A549 (cell line): ENCODE measurements around the gene STARD4. TPM values are rescaled to one million over a fixed set of nuclear protein-coding genes. Genes with fewer than 3 reads are reported as not detected.
A peak's percentile ranks its signal among the peaks of the same experiment; 100 is the strongest.

ENCODE experiments used
- ATAC-seq, 2 experiments: fragments of 200-7000 bp in 1 of 2; fragments of >200 bp in 1 of 2; cut with Nextera tagmentation in 1 of 2; cut with Tn5 transposase in 1 of 2; 3 replicates each; pipeline versions ENCODE4 v1.8.0 to v1.9.1; 2018 to 2020; ENCODE audit warnings: mild to moderate bottlenecking in 1 of 2, moderate library complexity in 1 of 2
- CTCF ChIA-PET: fragments of 300-600 bp; sonication (Branson Sonifier 250); formaldehyde crosslinking; extraction: SDS; loops from one replicate; lab custom pipeline; 2021; ENCODE audit warnings: antibody characterized with exemption, inconsistent platforms; lab: Yijun Ruan, JAX
- POLR2A ChIA-PET: fragments of 350-600 bp; formaldehyde crosslinking; extraction: SDS; loops from one replicate; lab custom pipeline; 2021; ENCODE audit warnings: antibody characterized with exemption, inconsistent platforms; lab: Yijun Ruan, JAX
- DNase-seq, 2 experiments: peaks; one replicate each; pipeline versions ENCODE4 v3.0.0 to v3.0.0-alpha.2; 2011 to 2016; ENCODE audit warnings: low read depth in 1 of 2, low spot score in 1 of 2
- FAIRE-seq: peaks from 2 replicates; lab custom pipeline; 2011; peaks lifted over from hg19 to GRCh38; lab: Jason Lieb, UNC
- H3K27ac ChIP-seq, 2 experiments: fragments of >200 bp; sonication (Bioruptor Twin); formaldehyde crosslinking; 3 replicates each; pipeline ENCODE4 v1.5.1; 2016 to 2017
- H3K4me1 ChIP-seq: fragments of >200 bp; sonication (Bioruptor Twin); formaldehyde crosslinking; 3 replicates; pipeline ENCODE4 v1.6.1; 2016
- H3K4me2 ChIP-seq: fragments of >200 bp; sonication (Bioruptor Twin); formaldehyde crosslinking; 3 replicates; pipeline ENCODE4 v1.6.1; 2016
- H3K4me3 ChIP-seq: fragments of >200 bp; sonication (Bioruptor Twin); formaldehyde crosslinking; 3 replicates; pipeline ENCODE4 v1.5.1; 2016
- H3K9me3 ChIP-seq: fragments of >200 bp; sonication (Bioruptor Twin); formaldehyde crosslinking; 3 replicates; pipeline ENCODE4 v1.6.1; 2016
- BHLHE40 ChIP-seq: IDR thresholded peaks from 2 replicates; pipeline ENCODE4 v1.6.1; 2012; ENCODE audit warnings: low read depth, low read length, inconsistent platforms
- EHMT2 ChIP-seq: fragments of 200-600 bp; sonication (generic); IDR thresholded peaks from 2 replicates; pipeline ENCODE4 v1.6.1; 2016; ENCODE audit warnings: antibody characterized with exemption, low read depth, mild to moderate bottlenecking, moderate library complexity
- HOXA7 ChIP-seq: fragments of 250-450 bp; sonication (Bioruptor Pico); IDR thresholded peaks from 2 replicates; pipeline ENCODE4 v1.5.0; 2020; ENCODE audit warnings: mild to moderate bottlenecking, moderate library complexity
- KDM1A ChIP-seq: fragments of 200-600 bp; sonication (generic); IDR thresholded peaks from 2 replicates; pipeline ENCODE4 v1.6.1; 2016; ENCODE audit warnings: low read depth, mild to moderate bottlenecking
- KDM5A ChIP-seq: fragments of 200-600 bp; sonication (generic); IDR thresholded peaks from 2 replicates; pipeline ENCODE4 v1.6.1; 2016; ENCODE audit warnings: antibody characterized with exemption, mild to moderate bottlenecking
- NFE2L2 ChIP-seq: fragments of 150-350 bp; conservative IDR thresholded peaks from 2 replicates; pipeline ENCODE4 v1.6.1; 2014; ENCODE audit warnings: low read length
- NPAS2 ChIP-seq: fragments of 250-450 bp; sonication (Bioruptor Pico); IDR thresholded peaks from 2 replicates; pipeline ENCODE4 v1.8.0; 2022; ENCODE audit warnings: mild to moderate bottlenecking, moderate library complexity, borderline replicate concordance
- NR3C1 ChIP-seq: fragments of >200 bp; sonication (Bioruptor Twin); formaldehyde crosslinking; IDR thresholded peaks from 3 replicates; pipeline ENCODE4 v1.6.1; 2017
- PHF8 ChIP-seq: fragments of 200-600 bp; sonication (generic); IDR thresholded peaks from 2 replicates; pipeline ENCODE4 v1.6.1; 2016; ENCODE audit warnings: low read depth, mild to moderate bottlenecking, antibody characterized with exemption, moderate library complexity, borderline replicate concordance
- RAD21 ChIP-seq, 2 experiments: fragments of >200 bp in 1 of 2; sonication (Bioruptor Twin) in 1 of 2; formaldehyde crosslinking in 1 of 2; IDR thresholded peaks in 1 of 2; conservative IDR thresholded peaks in 1 of 2; 2 replicates in 1 of 2; 3 replicates in 1 of 2; pipeline ENCODE4 v1.6.1; 2012 to 2018; ENCODE audit warnings: inconsistent platforms in 1 of 2
- SMC3 ChIP-seq: fragments of >200 bp; sonication (Bioruptor Twin); formaldehyde crosslinking; IDR thresholded peaks from 3 replicates; pipeline ENCODE4 v1.6.1; 2018; ENCODE audit warnings: inconsistent platforms
- ZSCAN20 ChIP-seq: fragments of 250-450 bp; sonication (Bioruptor Pico); IDR thresholded peaks from 2 replicates; pipeline ENCODE4 v1.8.0; 2022; ENCODE audit warnings: mild to moderate bottlenecking, moderate library complexity
- WGBS: methylation state at CpG from one replicate; pipeline ENCODE4 v1.1.6; 2017; ENCODE audit errors: missing lambda C conversion rate; 5-methylcytosine and 5-hydroxymethylcytosine counted together
- polyA plus RNA-seq, 4 experiments: library from polyadenylated mRNA; depleted of rRNA in 3 of 4; stranded (reverse); fragments of >200 nt; fragmentation: RNase III in 1 of 4; extraction: RNeasy Plus Mini Kit Qiagen cat#74134 plus additional on column Dnase treatment in 1 of 4; gene quantifications; 2 replicates in 3 of 4; 3 replicates in 1 of 4; pipeline ENCODE4 v1.2.3, GENCODE V29; 2011 to 2017
- TF ChIP-seq, protein P1 (sequence below): fragments of 150-350 bp; IDR thresholded peaks from 2 replicates; pipeline ENCODE4 v1.6.1; 2014; ENCODE audit warnings: low read depth, mild to moderate bottlenecking, low read length
- TF ChIP-seq, protein P2 (sequence below): fragments of >200 bp; sonication (Bioruptor Twin); formaldehyde crosslinking; IDR thresholded peaks from 3 replicates; pipeline ENCODE4 v1.6.1; 2016
- TF ChIP-seq, protein P3 (sequence below): fragments of 450-650 bp; IDR thresholded peaks from 2 replicates; pipeline ENCODE4 v1.6.1; 2014; ENCODE audit warnings: antibody characterized with exemption
- TF ChIP-seq, protein P4 (sequence below): fragments of 200-600 bp; sonication (generic); IDR thresholded peaks from 2 replicates; pipeline ENCODE4 v1.6.1; 2016; ENCODE audit warnings: antibody characterized with exemption, mild to moderate bottlenecking, moderate library complexity
- TF ChIP-seq, protein P5 (sequence below): fragments of >200 bp; sonication (Bioruptor Twin); formaldehyde crosslinking; IDR thresholded peaks from 3 replicates; pipeline ENCODE4 v1.5.1; 2016

STARD4 gene
- polyA plus RNA-seq, 2 of the 4 experiments (the other 2 are of a cell fraction), result 14.0 to 15.9 TPM

DNA sequence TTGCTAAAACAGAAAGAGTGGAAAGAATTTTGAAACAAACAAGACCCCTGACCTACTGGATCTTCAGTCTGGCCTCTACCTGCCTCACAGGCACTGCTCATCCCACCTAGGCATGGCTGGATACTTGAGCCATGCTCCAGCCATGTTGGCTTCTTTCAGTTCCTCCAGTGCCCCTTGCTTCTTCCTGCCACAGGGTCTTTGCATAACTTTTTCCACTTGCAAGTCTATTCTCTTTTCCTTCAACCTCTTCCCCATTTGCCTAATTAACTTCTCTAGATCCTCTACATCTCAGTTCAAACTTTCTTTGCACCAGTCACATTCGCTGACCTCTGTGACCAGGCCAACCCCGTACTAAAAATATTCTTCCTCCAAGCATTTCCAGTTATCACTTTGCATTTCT is 50.4 kb downstream of the STARD4 start:
- no peak for FAIRE-seq
- TF ChIP-seq, protein P1, sequence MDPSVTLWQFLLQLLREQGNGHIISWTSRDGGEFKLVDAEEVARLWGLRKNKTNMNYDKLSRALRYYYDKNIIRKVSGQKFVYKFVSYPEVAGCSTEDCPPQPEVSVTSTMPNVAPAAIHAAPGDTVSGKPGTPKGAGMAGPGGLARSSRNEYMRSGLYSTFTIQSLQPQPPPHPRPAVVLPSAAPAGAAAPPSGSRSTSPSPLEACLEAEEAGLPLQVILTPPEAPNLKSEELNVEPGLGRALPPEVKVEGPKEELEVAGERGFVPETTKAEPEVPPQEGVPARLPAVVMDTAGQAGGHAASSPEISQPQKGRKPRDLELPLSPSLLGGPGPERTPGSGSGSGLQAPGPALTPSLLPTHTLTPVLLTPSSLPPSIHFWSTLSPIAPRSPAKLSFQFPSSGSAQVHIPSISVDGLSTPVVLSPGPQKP, result no peak
- TF ChIP-seq, protein P2, sequence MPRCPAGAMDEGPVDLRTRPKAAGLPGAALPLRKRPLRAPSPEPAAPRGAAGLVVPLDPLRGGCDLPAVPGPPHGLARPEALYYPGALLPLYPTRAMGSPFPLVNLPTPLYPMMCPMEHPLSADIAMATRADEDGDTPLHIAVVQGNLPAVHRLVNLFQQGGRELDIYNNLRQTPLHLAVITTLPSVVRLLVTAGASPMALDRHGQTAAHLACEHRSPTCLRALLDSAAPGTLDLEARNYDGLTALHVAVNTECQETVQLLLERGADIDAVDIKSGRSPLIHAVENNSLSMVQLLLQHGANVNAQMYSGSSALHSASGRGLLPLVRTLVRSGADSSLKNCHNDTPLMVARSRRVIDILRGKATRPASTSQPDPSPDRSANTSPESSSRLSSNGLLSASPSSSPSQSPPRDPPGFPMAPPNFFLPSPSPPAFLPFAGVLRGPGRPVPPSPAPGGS, result no peak
- TF ChIP-seq EHMT2 (no peak), KDM1A (no peak), NFE2L2 (no peak), BHLHE40 (no peak), SMC3 (no peak), KDM5A (no peak), RAD21 (conservative IDR thresholded peaks at IDR 0.05 in 1 of 2, IDR thresholded peaks at IDR 0.05 in 1 of 2) (no peak), PHF8 (no peak), NPAS2 (CRISPR knock-in tag) (no peak), ZSCAN20 (CRISPR knock-in tag) (no peak)
- TF ChIP-seq, protein P3, sequence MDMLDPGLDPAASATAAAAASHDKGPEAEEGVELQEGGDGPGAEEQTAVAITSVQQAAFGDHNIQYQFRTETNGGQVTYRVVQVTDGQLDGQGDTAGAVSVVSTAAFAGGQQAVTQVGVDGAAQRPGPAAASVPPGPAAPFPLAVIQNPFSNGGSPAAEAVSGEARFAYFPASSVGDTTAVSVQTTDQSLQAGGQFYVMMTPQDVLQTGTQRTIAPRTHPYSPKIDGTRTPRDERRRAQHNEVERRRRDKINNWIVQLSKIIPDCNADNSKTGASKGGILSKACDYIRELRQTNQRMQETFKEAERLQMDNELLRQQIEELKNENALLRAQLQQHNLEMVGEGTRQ, result no peak
- Histone ChIP-seq H3K4me2 (no peak overlapping the region), H3K27ac (no peak overlapping the region), H3K4me3 (no peak overlapping the region), H3K4me1 (no peaks in the 10 kb centered on the region), H3K9me3 (no peaks in the 10 kb centered on the region)
- ATAC-seq, result no peak
- POLR2A ChIA-PET, result no interaction called here
- 11% methylated on average over 2 of the region's 2 CpGs for WGBS
- CTCF ChIA-PET, result interaction anchor here (0.9 to 2.1 kb wide), 7 partner anchors 10 to 704 kb away, joined by 3 to 7 read pairs (median 3); no protein-coding TSS in a partner anchor
- DNase-seq, result no peak

DNA sequence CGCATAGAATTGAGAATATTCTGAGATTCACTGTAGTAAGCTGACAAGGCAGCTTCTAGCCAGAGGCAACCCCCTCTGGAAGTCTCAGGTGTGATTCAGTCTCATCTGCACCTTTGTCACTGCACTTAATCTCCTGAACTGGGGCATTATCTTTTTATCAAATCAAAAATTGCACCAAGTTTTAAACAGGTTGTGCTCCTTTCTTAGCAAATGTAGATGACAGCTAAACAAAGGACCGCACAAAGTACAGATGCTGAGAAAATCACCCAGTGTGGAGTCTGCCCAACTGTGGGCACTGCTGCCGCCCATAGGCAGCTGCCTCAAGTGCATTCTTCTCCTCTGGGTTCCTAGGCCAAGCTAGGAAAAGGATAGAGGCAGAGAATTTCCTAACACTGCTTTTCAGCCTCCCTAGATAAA is 51.1 kb downstream of the STARD4 start:
- no peak for FAIRE-seq

More for the DNA sequence above, 51.1 kb downstream of the STARD4 start:
- no peak overlapping the region for H3K4me3 ChIP-seq
- ChIA-PET POLR2A (no interaction called here), CTCF (interaction anchor here (0.9 to 2.1 kb wide), 7 partner anchors 11 to 703 kb away, joined by 3 to 7 read pairs (median 4); no protein-coding TSS in a partner anchor)
- no peak overlapping the region for H3K4me2 ChIP-seq
- H3K9me3 ChIP-seq, result no peaks in the 10 kb centered on the region
- H3K27ac ChIP-seq, result no peak overlapping the region
- WGBS, result 18% methylated on average over 3 of the region's 3 CpGs
- no peaks in the 10 kb centered on the region for H3K4me1 ChIP-seq
- DNase-seq (peak; percentile 40), ATAC-seq (peak; percentile 96 to 99)
- TF ChIP-seq, protein P4, sequence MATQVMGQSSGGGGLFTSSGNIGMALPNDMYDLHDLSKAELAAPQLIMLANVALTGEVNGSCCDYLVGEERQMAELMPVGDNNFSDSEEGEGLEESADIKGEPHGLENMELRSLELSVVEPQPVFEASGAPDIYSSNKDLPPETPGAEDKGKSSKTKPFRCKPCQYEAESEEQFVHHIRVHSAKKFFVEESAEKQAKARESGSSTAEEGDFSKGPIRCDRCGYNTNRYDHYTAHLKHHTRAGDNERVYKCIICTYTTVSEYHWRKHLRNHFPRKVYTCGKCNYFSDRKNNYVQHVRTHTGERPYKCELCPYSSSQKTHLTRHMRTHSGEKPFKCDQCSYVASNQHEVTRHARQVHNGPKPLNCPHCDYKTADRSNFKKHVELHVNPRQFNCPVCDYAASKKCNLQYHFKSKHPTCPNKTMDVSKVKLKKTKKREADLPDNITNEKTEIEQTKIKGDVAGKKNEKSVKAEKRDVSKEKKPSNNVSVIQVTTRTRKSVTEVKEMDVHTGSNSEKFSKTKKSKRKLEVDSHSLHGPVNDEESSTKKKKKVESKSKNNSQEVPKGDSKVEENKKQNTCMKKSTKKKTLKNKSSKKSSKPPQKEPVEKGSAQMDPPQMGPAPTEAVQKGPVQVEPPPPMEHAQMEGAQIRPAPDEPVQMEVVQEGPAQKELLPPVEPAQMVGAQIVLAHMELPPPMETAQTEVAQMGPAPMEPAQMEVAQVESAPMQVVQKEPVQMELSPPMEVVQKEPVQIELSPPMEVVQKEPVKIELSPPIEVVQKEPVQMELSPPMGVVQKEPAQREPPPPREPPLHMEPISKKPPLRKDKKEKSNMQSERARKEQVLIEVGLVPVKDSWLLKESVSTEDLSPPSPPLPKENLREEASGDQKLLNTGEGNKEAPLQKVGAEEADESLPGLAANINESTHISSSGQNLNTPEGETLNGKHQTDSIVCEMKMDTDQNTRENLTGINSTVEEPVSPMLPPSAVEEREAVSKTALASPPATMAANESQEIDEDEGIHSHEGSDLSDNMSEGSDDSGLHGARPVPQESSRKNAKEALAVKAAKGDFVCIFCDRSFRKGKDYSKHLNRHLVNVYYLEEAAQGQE, result no peak
- TF ChIP-seq, protein P5, sequence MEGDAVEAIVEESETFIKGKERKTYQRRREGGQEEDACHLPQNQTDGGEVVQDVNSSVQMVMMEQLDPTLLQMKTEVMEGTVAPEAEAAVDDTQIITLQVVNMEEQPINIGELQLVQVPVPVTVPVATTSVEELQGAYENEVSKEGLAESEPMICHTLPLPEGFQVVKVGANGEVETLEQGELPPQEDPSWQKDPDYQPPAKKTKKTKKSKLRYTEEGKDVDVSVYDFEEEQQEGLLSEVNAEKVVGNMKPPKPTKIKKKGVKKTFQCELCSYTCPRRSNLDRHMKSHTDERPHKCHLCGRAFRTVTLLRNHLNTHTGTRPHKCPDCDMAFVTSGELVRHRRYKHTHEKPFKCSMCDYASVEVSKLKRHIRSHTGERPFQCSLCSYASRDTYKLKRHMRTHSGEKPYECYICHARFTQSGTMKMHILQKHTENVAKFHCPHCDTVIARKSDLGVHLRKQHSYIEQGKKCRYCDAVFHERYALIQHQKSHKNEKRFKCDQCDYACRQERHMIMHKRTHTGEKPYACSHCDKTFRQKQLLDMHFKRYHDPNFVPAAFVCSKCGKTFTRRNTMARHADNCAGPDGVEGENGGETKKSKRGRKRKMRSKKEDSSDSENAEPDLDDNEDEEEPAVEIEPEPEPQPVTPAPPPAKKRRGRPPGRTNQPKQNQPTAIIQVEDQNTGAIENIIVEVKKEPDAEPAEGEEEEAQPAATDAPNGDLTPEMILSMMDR, result peak; percentile 47
- TF ChIP-seq NR3C1, result no peak
- no peak for TF ChIP-seq HOXA7 (CRISPR knock-in tag)
- no peak for TF ChIP-seq EHMT2
- TF ChIP-seq SMC3, result 0 out of 3 replicates have a peak, but pooled peaks have one; percentile 28
- TF ChIP-seq RAD21 (conservative IDR thresholded peaks at IDR 0.05 in 1 of 2, IDR thresholded peaks at IDR 0.05 in 1 of 2), result peak; percentile 46 to 56; a peak in 4 of 5 replicates
